Neuronal stem cell (in vitro differentiated cells): ENCODE data around the gene SSX4B.
"Not testable (repeated sequence)": the region's sequence is repeated elsewhere in the genome, so short reads cannot be mapped to it uniquely, and the experiment has no call there.

Experiments used
- DNase-seq: peaks from one replicate; pipeline ENCODE4 v3.0.0-alpha.2; 2013; ENCODE audit warnings: low spot score
- H2AFZ ChIP-seq: one replicate; pipeline ENCODE4 v1.6.1; 2013; ENCODE audit warnings: mild to moderate bottlenecking, low read length, inconsistent platforms
- H2AK5ac ChIP-seq: 2 replicates; pipeline ENCODE4 v1.6.1; 2013; ENCODE audit warnings: low read depth, mild to moderate bottlenecking, inconsistent platforms, low read length, moderate library complexity, mixed read lengths
- H2BK120ac ChIP-seq: 2 replicates; pipeline ENCODE4 v1.6.1; 2013; ENCODE audit warnings: low read depth, mild to moderate bottlenecking, inconsistent platforms, low read length, moderate library complexity, mixed read lengths
- H2BK12ac ChIP-seq: one replicate; pipeline ENCODE4 v1.6.1; 2013; ENCODE audit warnings: low read length, inconsistent platforms
- H2BK15ac ChIP-seq: 2 replicates; pipeline ENCODE4 v1.6.1; 2013; ENCODE audit warnings: mild to moderate bottlenecking, low read length, inconsistent platforms, mixed read lengths
- H2BK5ac ChIP-seq: one replicate; pipeline ENCODE4 v1.6.1; 2013; ENCODE audit warnings: inconsistent platforms, mild to moderate bottlenecking, low read length, moderate library complexity
- H3K14ac ChIP-seq: one replicate; pipeline ENCODE4 v1.6.1; 2013; ENCODE audit warnings: low read length, inconsistent platforms
- H3K18ac ChIP-seq: 2 replicates; pipeline ENCODE4 v1.6.1; 2013; ENCODE audit warnings: low read length, inconsistent platforms
- H3K23ac ChIP-seq: 2 replicates; pipeline ENCODE4 v1.6.1; 2013; ENCODE audit warnings: low read depth, mild to moderate bottlenecking, mixed read lengths, low read length, inconsistent platforms; ENCODE audit not compliant: poor library complexity
- H3K27ac ChIP-seq: replicated peaks from 3 replicates; pipeline ENCODE4 v1.5.1; 2013; ENCODE audit warnings: low read length, inconsistent platforms
- H3K27me3 ChIP-seq, 3 experiments: 2 replicates each; pipeline ENCODE4 v1.6.1; 2013; ENCODE audit warnings: low read length in 3 of 3, mild to moderate bottlenecking in 2 of 3, inconsistent platforms in 1 of 3, low read depth in 1 of 3, mixed read lengths in 1 of 3, moderate library complexity in 1 of 3; ENCODE audit not compliant: control insufficient read depth in 3 of 3, insufficient read depth in 3 of 3
- H3K36me3 ChIP-seq, 2 donors: replicated peaks in 1 of 2; 2 replicates each; pipeline ENCODE4 v1.6.1; 2013; ENCODE audit warnings: low read length in 2 of 2; ENCODE audit not compliant: control insufficient read depth in 2 of 2, insufficient read depth in 2 of 2
- H3K4ac ChIP-seq: 2 replicates; pipeline ENCODE4 v1.6.1; 2013; ENCODE audit warnings: inconsistent platforms, mild to moderate bottlenecking, low read length, moderate library complexity
- H3K4me1 ChIP-seq, 2 donors: 1 replicate in 1 of 2; 2 replicates in 1 of 2; pipeline ENCODE4 v1.6.1; 2013; ENCODE audit warnings: low read length in 2 of 2, low read depth in 1 of 2; ENCODE audit not compliant: control insufficient read depth in 2 of 2, insufficient read depth in 1 of 2
- H3K4me2 ChIP-seq: one replicate; pipeline ENCODE4 v1.6.1; 2013; ENCODE audit warnings: mild to moderate bottlenecking, low read length, inconsistent platforms; ENCODE audit not compliant: insufficient read depth, poor library complexity, severe bottlenecking
- H3K4me3 ChIP-seq, 2 donors: 2 replicates each; pipeline ENCODE4 v1.5.1; 2013; ENCODE audit warnings: low read length in 2 of 2, mild to moderate bottlenecking in 2 of 2, inconsistent platforms in 1 of 2, moderate library complexity in 1 of 2
- H3K79me1 ChIP-seq: one replicate; pipeline ENCODE4 v1.6.1; 2013; ENCODE audit warnings: low read depth, mild to moderate bottlenecking, inconsistent platforms, low read length, moderate library complexity
- H3K9ac ChIP-seq: one replicate; pipeline ENCODE4 v1.6.1; 2013; ENCODE audit warnings: mild to moderate bottlenecking, low read depth, low read length, inconsistent platforms; ENCODE audit not compliant: poor library complexity
- H3K9me3 ChIP-seq, 2 donors: replicated peaks in 1 of 2; 2 replicates each; pipeline versions ENCODE3 to v1.6.1; 2013; ENCODE audit warnings: low read length in 2 of 2, mild to moderate bottlenecking in 2 of 2, inconsistent platforms in 1 of 2, low read depth in 1 of 2, mixed read lengths in 1 of 2, moderate library complexity in 1 of 2; ENCODE audit not compliant: control insufficient read depth in 2 of 2, insufficient read depth in 1 of 2
- H4K8ac ChIP-seq: one replicate; pipeline ENCODE4 v1.6.1; 2013; ENCODE audit warnings: low read depth, mild to moderate bottlenecking, inconsistent platforms, low read length, moderate library complexity
- H4K91ac ChIP-seq: one replicate; pipeline ENCODE4 v1.6.1; 2013; ENCODE audit warnings: low read length, low read depth, mild to moderate bottlenecking, inconsistent platforms; ENCODE audit not compliant: poor library complexity
- WGBS, 2 donors: extraction: QIAGEN DNeasy Blood & Tissue Kit; methylation state at CpG; one replicate each; pipeline ENCODE4 v1.1.7; 2013; ENCODE audit warnings: missing lambda C conversion rate in 2 of 2, mixed read lengths in 1 of 2; ENCODE audit not compliant: insufficient read length in 2 of 2, insufficient replicate concordance in 1 of 2; ENCODE audit errors: extremely low coverage in 2 of 2; 5-methylcytosine and 5-hydroxymethylcytosine counted together

The SSX4B gene

DNA sequence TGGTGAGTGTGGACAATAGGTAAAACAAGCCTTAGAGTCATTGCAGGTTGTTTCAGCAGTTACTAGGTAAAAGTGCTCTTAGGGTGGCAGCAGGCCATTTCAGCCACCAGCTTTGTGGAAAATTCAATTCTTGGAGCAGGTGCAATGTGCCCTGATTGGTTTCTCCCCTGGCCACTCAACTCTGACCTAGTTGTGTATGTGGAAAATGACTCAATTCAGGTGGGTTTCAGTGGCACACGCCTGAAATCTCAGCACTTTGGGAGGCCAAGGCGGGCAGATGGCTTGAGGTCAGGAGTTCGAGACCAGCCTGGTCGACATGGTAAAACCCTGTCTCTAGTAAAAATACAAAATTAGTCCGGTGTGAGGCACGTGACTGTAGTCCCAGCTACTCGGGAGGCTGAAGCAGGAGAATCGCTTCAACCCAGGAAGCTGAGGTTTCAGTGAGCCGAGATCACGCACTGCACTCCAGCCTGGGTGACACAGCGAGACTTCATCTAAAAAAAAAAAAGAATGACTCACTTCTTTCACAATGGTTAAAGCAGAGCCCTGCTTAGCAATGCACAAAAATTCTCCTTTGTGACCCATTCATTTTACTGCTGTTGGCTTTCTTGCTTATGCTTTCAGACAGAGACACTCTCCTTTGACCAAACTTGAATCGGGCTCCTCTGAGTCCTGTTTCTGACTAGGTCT, 15.4 kb upstream of the SSX4B start:
- H3K23ac ChIP-seq, H2AFZ ChIP-seq, H3K79me1 ChIP-seq, DNase-seq, H3K27ac ChIP-seq, H3K4ac ChIP-seq, H2BK12ac ChIP-seq, H3K4me1 ChIP-seq, H3K9ac ChIP-seq, H3K14ac ChIP-seq, H2AK5ac ChIP-seq, H4K91ac ChIP-seq, H2BK5ac ChIP-seq, H3K36me3 ChIP-seq, H3K27me3 ChIP-seq, H3K4me3 ChIP-seq, H3K18ac ChIP-seq, H3K9me3 ChIP-seq, H2BK15ac ChIP-seq, H3K4me2 ChIP-seq, H2BK120ac ChIP-seq, H4K8ac ChIP-seq: not testable (repeated sequence)
- WGBS, 2 donors = no CpG with 5 or more reads among the region's 12 CpGs

- H3K9ac ChIP-seq, H3K27me3 ChIP-seq, H2BK5ac ChIP-seq, DNase-seq, H3K4me3 ChIP-seq, H3K9me3 ChIP-seq, H4K91ac ChIP-seq, H3K23ac ChIP-seq, H3K79me1 ChIP-seq, H3K14ac ChIP-seq, H2BK12ac ChIP-seq, H2BK15ac ChIP-seq, H3K4me2 ChIP-seq, H2AK5ac ChIP-seq, H3K4ac ChIP-seq, H3K18ac ChIP-seq, H4K8ac ChIP-seq, H2AFZ ChIP-seq, H2BK120ac ChIP-seq, H3K27ac ChIP-seq, H3K4me1 ChIP-seq, H3K36me3 ChIP-seq: not testable (repeated sequence)
- no CpG with 5 or more reads among the region's 1 CpG for WGBS, 2 donors
Measured at GRCh38 chrX:48397825-48398224, 13.9 kb downstream of the SSX4B start.

GRCh38 chrX:48396931-48397330, 14.8 kb downstream of the SSX4B start:
- not testable (repeated sequence) for H3K4me2 ChIP-seq, H3K4me3 ChIP-seq, H3K14ac ChIP-seq, H3K36me3 ChIP-seq, H4K8ac ChIP-seq, DNase-seq, H2AFZ ChIP-seq, H3K4ac ChIP-seq, H2AK5ac ChIP-seq, H2BK12ac ChIP-seq, H2BK15ac ChIP-seq, H3K4me1 ChIP-seq, H3K23ac ChIP-seq, H3K18ac ChIP-seq, H2BK5ac ChIP-seq, H4K91ac ChIP-seq, H3K27ac ChIP-seq, H3K9me3 ChIP-seq, H3K27me3 ChIP-seq, H3K79me1 ChIP-seq, H2BK120ac ChIP-seq, H3K9ac ChIP-seq
- no CpG with 5 or more reads among the region's 2 CpGs for WGBS, 2 donors

- not testable (repeated sequence) for H3K14ac ChIP-seq
Measured at GRCh38 chrX:48383239-48383638, 28.5 kb downstream of the SSX4B start, which contains the start of gene SSX4. SSX4 (plus strand) TSS chrX:48383539; CDS start chrX:48384054, 515 bp downstream.

More at GRCh38 chrX:48383239-48383638, 28.5 kb downstream of the SSX4B start, which contains the start of gene SSX4:
- not testable (repeated sequence) for H3K4me1 ChIP-seq, H3K4me2 ChIP-seq, H3K27me3 ChIP-seq, H4K8ac ChIP-seq, H2BK120ac ChIP-seq, H3K27ac ChIP-seq, H4K91ac ChIP-seq, H2BK12ac ChIP-seq, H2AFZ ChIP-seq, H2BK5ac ChIP-seq, H3K18ac ChIP-seq, H3K9me3 ChIP-seq, H2AK5ac ChIP-seq, H3K36me3 ChIP-seq, H3K4me3 ChIP-seq, H2BK15ac ChIP-seq, H3K79me1 ChIP-seq, H3K4ac ChIP-seq, DNase-seq, H3K23ac ChIP-seq, H3K9ac ChIP-seq
- no CpG with 5 or more reads among the region's 16 CpGs for WGBS, 2 donors
